GM13977 (cell line): ENCODE data around the gene GALNT9.

Source experiments
- DNase-seq: peaks from one replicate; pipeline ENCODE4 v3.0.0; 2012; ENCODE audit warnings: low spot score
- CTCF ChIP-seq: IDR thresholded peaks from 2 replicates; pipeline ENCODE4 v1.5.1; 2012; ENCODE audit warnings: mild to moderate bottlenecking, control low read depth; ENCODE audit not compliant: insufficient read depth; ENCODE audit errors: extremely low read depth, missing control alignments
- in situ Hi-C: fragments of 300-500 bp; cut with MboI; formaldehyde crosslinking; loops from one replicate; pipeline ENCODE4 v1.12.0; 2022; ENCODE audit warnings: low sequenced_read_pairs, low pct_unique_long_range_greater_than_20kb, mixed read lengths, inconsistent platforms; ENCODE audit not compliant: unreplicated experiment

Gene GALNT9

GRCh38 chr12:132329720-132330548 lies 545 bp upstream of the GALNT9 start:
- DNase-seq, result no peak
- TF ChIP-seq CTCF, result no peak
- in situ Hi-C loops, result no loop called here

GRCh38 chr12:132328282-132329029 lies 933 bp downstream of the GALNT9 start:
- no peak for TF ChIP-seq CTCF
- in situ Hi-C loops, result no loop called here
- DNase-seq, result no peak

- DNase-seq, result no peak
- in situ Hi-C loops, result no loop called here
- TF ChIP-seq CTCF, result no peak
These were observed 1.8 kb downstream of the GALNT9 start for GRCh38 chr12:132327336-132328171.

- TF ChIP-seq CTCF, result no peak
- in situ Hi-C loops, result no loop called here
- DNase-seq, result no peak
These were observed 2.7 kb downstream of the GALNT9 start for GRCh38 chr12:132326646-132327045.

GRCh38 chr12:132325733-132326130 lies 3.7 kb downstream of the GALNT9 start:
- DNase-seq, result no peak
- in situ Hi-C loops, result no loop called here
- no peak for TF ChIP-seq CTCF
